Muscle layer of duodenum (tissue), 2 donors: ENCODE measurements around the gene LPIN1.
"Not testable (repeated sequence)": the region's sequence is repeated elsewhere in the genome, so short reads cannot be mapped to it uniquely, and the experiment has no call there.

Experiments
- H3K27ac ChIP-seq: one replicate; pipeline ENCODE4 v1.7.0; 2013; ENCODE audit warnings: mild to moderate bottlenecking, low read length
- H3K27me3 ChIP-seq: one replicate; pipeline ENCODE4 v1.7.0; 2013; ENCODE audit warnings: low read depth, mild to moderate bottlenecking, control low read depth, low read length
- H3K36me3 ChIP-seq, 2 donors: one replicate each; pipeline ENCODE4 v1.7.0; 2013; ENCODE audit warnings: low read length in 2 of 2, control low read depth in 1 of 2, mild to moderate bottlenecking in 1 of 2; ENCODE audit not compliant: insufficient read depth in 2 of 2, control insufficient read depth in 1 of 2
- H3K4me1 ChIP-seq, 2 donors: one replicate each; pipeline ENCODE4 v1.7.0; 2013; ENCODE audit warnings: low read length in 2 of 2, mild to moderate bottlenecking in 2 of 2, control low read depth in 1 of 2, moderate library complexity in 1 of 2; ENCODE audit not compliant: insufficient read depth in 2 of 2, control insufficient read depth in 1 of 2
- H3K4me3 ChIP-seq, 2 donors: one replicate each; pipeline ENCODE4 v1.7.0; 2013; ENCODE audit warnings: low read length in 2 of 2, low read depth in 1 of 2, mild to moderate bottlenecking in 1 of 2
- H3K9me3 ChIP-seq, 2 donors: one replicate each; pipeline ENCODE4 v1.7.0; 2013; ENCODE audit warnings: low read length in 2 of 2, control low read depth in 1 of 2, mild to moderate bottlenecking in 1 of 2; ENCODE audit not compliant: control insufficient read depth in 1 of 2
- donor health status: healthy.

LPIN1 gene

DNA sequence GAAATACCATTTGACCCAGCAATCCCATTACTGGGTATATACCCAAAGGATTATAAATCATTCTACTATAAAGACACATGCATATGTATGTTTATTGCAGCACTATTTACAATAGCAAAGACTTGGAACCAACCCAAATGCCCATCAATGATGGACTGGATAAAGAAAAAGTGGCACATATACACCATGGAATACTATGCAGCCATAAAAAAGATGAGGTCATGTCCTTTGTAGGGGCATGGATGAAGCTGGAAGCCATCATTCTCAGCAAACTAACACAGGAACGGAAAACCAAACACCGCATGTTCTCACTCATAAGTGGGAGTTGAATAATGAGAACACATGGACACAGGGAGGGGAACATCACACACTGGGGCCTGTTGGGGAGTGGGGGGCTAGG lies 8.6 kb upstream of the LPIN1 start:
- H3K9me3 ChIP-seq, H3K27me3 ChIP-seq, H3K4me3 ChIP-seq, H3K36me3 ChIP-seq, H3K27ac ChIP-seq, H3K4me1 ChIP-seq: not testable (repeated sequence)

DNA sequence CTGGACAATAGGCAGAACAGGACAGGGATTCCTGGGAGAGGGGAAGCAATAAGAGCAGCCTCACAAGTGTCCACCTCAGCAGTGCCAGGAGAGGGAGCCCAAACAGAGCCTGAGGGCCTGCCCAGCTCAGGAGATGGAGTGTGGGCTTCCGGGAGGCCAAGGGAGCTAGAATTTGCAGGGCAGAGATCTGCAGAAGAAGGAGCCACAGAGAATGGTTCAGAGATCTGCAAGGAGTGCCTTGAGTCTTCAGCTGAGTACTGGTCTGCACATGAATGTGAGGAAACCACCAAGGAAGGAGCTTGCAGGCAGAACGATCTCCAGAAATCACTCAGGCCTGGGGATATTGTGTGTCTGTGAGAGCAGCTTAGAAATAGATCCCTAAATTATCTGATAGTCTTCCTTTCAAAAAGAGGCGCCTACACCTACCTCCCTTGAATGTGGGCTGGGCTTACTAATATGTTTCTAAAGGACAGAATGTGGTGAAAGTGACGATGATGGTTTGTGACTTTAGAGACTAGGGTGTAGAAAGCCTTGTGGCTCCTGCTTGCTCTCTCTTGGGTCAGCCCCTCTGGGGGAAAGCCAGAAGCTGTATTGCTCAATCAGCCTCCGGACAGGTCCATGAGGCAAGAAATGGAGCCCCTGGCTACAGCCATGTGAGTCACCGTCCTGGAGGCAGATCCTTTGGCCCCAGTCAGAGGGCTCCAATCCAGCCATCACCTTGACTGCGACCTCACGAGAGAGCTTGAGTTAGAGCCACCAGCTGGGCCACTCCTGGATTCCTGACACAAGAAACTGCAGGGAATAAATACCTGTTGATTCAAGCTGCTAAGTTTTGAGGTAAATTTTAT lies 7.6 kb upstream of the LPIN1 start:
- no peaks in the 10 kb centered on the region for H3K9me3 ChIP-seq
- no peak overlapping the region for H3K27ac ChIP-seq
- H3K4me3 ChIP-seq = no peak overlapping the region
- no peaks in the 10 kb centered on the region for H3K36me3 ChIP-seq
- peaks cover 0 to 3% of the 10 kb centered on the region in 2 donors for H3K4me1 ChIP-seq
- H3K27me3 ChIP-seq = no peaks in the 10 kb centered on the region

DNA sequence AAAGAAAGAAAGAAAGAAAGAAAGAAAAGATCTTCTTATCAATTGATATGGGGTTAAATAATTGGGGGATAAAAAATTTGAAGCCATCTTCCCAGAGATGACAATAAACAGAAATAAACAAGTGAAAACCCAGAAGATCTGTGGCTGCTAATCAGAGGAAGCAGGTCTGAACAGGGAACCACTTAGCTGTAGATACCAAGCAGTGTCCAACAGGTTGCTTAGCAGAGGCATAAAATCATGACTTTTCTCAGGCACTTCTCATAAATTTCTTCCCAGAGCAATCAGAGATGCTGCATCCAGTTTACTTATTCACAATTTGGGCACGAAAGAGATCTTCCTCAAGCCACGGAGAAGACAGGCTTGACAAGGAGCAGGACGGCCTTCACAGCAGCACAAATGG lies 5.7 kb upstream of the LPIN1 start:
- Histone ChIP-seq H3K27me3 (no peaks in the 10 kb centered on the region), H3K27ac (no peak overlapping the region), H3K36me3 (no peaks in the 10 kb centered on the region), H3K9me3 (no peaks in the 10 kb centered on the region), H3K4me3 (no peak overlapping the region), H3K4me1 (peaks cover 9 to 12% of the 10 kb centered on the region in 2 donors)

DNA sequence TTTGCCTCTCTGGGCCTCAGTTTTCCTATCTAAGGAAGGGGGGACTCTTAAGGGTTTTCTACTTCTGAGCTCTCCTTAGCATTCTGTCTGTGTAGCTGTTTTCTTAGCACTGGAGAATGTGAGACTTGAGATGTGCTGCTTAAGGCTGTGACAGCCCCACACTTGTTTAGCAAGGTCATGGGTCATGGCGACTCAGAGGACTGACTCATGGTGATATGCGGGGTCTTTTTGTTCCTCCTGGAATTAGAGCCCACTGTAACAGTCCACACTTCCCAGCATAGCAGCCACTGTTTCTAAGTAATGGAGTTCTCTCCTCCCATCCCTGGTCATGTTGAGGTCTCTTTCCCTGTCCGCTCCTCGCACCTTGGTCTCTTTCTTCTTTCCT lies 4.1 kb upstream of the LPIN1 start:
- H3K27ac ChIP-seq = no peak overlapping the region
- no peaks in the 10 kb centered on the region for H3K27me3 ChIP-seq
- peaks cover 12% of the 10 kb centered on the region in 2 donors for H3K4me1 ChIP-seq
- H3K36me3 ChIP-seq = no peaks in the 10 kb centered on the region
- H3K4me3 ChIP-seq = no peak overlapping the region
- H3K9me3 ChIP-seq = no peaks in the 10 kb centered on the region

DNA sequence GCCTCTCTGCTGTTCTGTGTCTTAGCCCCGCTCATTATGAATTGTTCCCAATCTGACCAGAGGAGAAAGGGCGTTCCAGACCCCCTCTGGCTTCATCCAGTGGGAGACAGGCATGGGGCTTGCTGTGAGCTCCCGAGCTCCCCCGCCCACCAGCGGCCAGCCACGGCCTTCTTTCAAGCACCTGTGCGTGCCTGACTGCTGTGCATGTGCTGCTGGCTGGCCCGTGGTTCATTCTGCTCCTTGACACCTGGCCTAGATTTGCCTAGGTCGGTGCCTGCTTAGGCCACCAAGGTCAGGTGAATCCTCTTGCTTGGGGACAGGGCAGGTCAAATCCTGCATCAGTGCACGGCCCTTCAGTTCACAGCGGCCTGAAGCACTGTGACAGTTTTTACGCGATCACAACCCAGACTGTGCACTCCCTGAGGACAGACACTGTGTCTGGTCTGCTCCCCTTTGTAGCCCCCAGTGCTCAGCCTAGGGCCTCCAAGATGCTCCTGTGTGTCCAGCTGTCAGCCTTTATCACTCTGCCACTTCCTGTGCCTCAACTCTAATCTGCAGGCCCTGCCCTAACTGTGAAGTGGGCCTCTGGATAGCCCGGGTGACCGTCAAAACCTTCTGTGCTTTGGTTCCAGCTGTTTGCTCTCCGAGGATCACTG lies 3.6 kb upstream of the LPIN1 start:
- H3K27ac ChIP-seq = no peak overlapping the region
- no peaks in the 10 kb centered on the region for H3K27me3 ChIP-seq
- H3K4me1 ChIP-seq = peaks cover 16 to 17% of the 10 kb centered on the region in 2 donors
- no peaks in the 10 kb centered on the region for H3K36me3 ChIP-seq
- no peak overlapping the region for H3K4me3 ChIP-seq
- no peaks in the 10 kb centered on the region for H3K9me3 ChIP-seq

DNA sequence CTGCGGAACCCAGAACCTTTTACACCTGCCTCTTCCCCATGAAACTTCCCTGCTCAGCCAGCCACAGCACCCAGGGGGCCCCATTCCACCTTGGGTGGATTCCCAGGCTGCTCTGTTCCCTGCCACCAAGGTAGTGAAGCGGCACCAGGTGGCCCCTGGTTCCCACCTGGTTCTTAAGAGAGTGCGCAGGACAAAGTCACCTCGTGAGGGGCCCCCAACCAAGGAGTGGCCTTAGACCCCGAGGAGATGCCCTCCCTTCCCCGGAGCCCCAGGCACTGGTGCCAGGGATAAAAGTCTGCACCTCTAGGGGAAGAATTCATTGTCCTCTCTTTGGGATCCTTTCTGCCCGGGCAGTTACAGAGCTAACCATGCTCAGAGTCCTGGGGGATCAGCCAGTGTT lies 3.1 kb upstream of the LPIN1 start:
- no peak overlapping the region for H3K4me3 ChIP-seq
- H3K36me3 ChIP-seq = no peaks in the 10 kb centered on the region
- no peaks in the 10 kb centered on the region for H3K27me3 ChIP-seq
- peaks cover 16 to 20% of the 10 kb centered on the region in 2 donors for H3K4me1 ChIP-seq
- no peaks in the 10 kb centered on the region for H3K9me3 ChIP-seq
- H3K27ac ChIP-seq = peak overlapping the region; percentile 58

DNA sequence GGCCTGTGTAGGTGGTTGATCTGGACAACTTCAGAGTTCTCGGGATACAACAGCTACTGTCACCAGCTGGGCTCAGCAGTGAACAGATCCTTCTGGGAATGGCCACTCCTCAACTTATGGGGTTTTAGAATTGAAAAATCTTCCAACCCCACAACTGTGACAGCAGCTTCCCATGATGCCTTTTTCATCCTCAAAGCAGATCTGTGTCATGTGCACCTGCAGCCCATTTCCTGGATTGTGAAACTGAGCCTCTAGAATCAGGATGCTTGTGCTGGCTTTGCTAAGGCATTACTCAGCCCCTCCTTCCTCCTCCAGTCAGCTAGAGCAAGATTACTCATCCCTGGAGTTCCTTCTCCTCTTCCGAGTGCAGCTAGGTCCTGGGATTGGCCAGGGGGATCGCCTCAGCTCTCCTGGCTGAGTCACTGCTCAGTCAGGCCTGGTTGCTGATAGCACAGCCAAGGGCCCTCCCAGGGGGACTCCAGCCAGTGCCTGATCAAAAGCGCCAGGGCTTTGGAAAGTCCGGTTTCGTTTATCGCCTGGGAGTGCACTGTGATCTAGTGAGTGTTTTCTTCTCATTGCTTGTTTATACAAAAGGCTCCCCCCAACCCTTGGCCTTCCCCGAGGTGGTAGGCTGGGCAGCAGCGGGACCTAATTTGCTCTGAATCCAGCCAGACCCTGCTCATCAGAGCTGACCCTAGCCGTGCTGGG lies 2.4 kb upstream of the LPIN1 start:
- no peaks in the 10 kb centered on the region for H3K9me3 ChIP-seq
- no peaks in the 10 kb centered on the region for H3K27me3 ChIP-seq
- peak overlapping the region; percentile 13 to 31 for H3K4me3 ChIP-seq
- H3K4me1 ChIP-seq = peaks cover 16 to 20% of the 10 kb centered on the region in 2 donors
- no peaks in the 10 kb centered on the region for H3K36me3 ChIP-seq
- H3K27ac ChIP-seq = peak overlapping the region; percentile 58

DNA sequence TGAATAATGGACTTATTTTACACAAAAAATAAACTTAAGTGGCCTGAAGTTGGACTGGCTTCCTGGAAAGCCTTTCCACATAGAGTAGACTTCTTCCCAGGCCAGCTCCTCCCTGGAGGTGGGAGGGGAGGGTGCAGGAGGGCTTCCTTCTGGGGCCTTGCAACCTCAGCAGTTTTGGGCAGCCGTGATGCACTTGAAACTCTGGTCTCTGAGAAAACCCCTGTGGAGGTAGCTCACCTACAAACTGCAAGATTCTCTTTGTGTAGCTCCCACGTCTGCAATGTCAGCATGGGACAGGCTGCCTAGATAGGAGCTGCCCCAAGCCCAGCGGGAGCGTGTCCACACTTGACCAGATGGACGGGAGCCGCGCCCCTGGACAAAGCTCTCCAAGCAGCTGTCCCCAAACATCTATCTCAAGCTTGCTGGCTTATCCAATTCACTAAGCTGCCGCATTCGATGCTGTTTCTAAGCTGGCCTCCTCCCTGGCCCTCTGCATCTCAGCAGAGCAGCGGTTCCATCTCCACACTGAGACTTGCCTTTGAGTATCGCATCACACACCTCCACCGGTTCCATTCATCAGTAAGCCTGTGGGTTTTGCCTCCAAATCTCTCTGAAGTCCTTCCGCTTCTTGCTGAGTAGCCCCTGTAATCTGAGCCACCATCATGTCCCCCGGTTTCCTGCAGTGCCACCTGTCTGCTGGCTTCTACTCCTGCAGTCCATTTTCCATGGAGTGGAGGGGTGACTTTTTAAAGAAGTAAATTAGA lies 1.6 kb upstream of the LPIN1 start:
- Histone ChIP-seq H3K4me3 (peak overlapping the region; percentile 13 to 31), H3K36me3 (no peaks in the 10 kb centered on the region), H3K27me3 (no peaks in the 10 kb centered on the region), H3K27ac (no peak overlapping the region), H3K4me1 (peaks cover 16 to 20% of the 10 kb centered on the region in 2 donors), H3K9me3 (no peaks in the 10 kb centered on the region)

DNA sequence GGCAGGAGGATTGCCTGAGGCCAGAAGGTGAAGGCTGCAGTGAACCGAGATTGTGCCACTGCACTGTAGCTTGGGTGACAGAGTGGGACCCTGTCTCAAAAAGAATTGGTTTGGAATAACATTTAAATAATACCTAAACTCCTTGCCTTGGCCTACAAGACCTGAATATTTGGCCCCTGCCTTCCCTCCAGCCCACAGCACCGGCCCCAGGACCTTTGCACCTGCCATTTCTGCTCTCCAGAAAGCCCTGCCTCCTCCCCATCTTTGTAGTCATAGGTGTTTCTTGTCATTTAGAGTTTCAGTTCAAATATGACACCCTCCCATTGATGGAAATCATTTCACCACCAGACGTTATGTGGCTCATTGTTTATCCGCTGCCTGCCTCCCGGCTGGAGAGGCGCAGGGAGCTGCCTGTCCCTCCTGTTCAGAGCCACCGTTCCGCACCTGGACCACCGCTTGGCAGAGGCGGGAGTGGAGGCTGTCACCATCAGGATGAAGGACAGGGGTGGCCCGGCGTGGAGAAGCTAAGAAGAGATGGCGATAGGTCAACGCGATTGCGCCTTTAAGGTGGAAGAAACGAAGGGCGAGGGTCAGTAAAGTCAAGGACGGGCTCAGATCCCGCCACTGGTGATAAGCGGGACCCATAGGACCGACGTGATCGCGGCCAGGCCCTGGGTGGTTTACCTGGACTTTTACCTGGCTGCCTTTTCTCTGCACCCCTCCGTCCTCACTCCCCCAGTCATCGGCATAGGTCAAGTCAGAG lies 638 bp upstream of the LPIN1 start:
- no peaks in the 10 kb centered on the region for H3K36me3 ChIP-seq
- no peaks in the 10 kb centered on the region for H3K27me3 ChIP-seq
- H3K9me3 ChIP-seq = no peaks in the 10 kb centered on the region
- peak overlapping the region; percentile 21 to 55 for H3K4me3 ChIP-seq
- H3K4me1 ChIP-seq = peaks cover 16 to 20% of the 10 kb centered on the region in 2 donors
- H3K27ac ChIP-seq = no peak overlapping the region

DNA sequence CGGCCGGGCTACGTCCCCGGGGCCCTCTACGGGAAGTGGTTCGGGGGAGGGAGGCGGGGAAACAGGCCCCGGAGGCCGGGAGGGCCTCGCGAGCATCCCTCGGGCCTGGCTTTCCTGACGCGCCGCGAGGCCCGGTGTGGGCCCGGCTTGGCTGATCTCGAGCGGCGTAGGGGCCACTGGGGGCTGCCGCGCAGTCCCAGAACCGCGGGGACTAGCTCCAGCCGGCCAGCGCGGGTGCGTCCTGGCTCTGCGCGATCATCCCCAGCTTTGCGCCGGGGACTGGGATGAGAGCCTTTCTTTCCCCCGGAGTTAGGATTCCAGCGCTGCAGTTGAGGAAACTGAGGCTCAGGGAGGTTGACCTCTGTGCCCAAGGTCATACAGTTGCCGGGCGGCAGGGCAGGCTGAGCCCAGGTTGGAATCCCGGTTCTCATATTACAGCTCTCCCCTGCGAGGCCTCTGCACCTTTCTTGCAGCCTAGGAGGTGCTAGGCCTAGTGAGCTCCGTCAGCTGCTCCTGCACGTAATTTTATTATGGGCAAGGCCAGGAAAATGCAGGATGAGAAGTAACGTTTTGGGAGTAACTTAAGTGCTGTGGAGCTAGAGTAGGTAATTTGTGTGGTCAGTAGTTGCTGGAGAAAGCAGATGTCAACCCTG lies 501 bp downstream of the LPIN1 start:
- H3K4me3 ChIP-seq = peak overlapping the region; percentile 78 to 79
- peak overlapping the region; percentile 26 for H3K27ac ChIP-seq
- H3K27me3 ChIP-seq = no peaks in the 10 kb centered on the region
- H3K36me3 ChIP-seq = no peaks in the 10 kb centered on the region
- H3K4me1 ChIP-seq = peaks cover 16 to 20% of the 10 kb centered on the region in 2 donors
- H3K9me3 ChIP-seq = no peaks in the 10 kb centered on the region
